Ecto neural progenitor cell (in vitro differentiated cells): ENCODE measurements around the gene ZNF324.
"Not testable (repeated sequence)": the region's sequence is repeated elsewhere in the genome, so short reads cannot be mapped to it uniquely, and the experiment has no call there.

Source experiments
- DNase-seq: peaks from one replicate; pipeline ENCODE4 v3.0.0-alpha.2; 2018; ENCODE audit warnings: low spot score

ZNF324 gene

DNA sequence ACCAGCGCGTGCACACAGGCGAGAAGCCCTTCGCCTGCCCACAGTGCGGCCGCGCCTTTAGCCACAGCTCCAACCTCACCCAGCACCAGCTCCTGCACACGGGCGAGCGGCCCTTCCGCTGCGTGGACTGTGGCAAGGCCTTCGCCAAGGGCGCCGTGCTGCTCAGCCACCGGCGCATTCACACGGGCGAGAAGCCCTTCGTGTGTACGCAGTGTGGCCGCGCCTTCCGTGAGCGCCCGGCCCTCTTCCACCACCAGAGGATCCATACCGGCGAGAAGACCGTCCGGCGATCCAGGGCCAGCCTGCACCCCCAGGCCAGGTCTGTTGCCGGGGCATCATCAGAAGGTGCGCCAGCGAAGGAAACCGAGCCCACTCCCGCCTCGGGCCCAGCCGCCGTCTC, 4.9 kb downstream of the ZNF324 start:
- DNase-seq: no peak

GRCh38 chr19:58473775-58474174, 6.9 kb downstream of the ZNF324 start:
- no peak for DNase-seq

DNA sequence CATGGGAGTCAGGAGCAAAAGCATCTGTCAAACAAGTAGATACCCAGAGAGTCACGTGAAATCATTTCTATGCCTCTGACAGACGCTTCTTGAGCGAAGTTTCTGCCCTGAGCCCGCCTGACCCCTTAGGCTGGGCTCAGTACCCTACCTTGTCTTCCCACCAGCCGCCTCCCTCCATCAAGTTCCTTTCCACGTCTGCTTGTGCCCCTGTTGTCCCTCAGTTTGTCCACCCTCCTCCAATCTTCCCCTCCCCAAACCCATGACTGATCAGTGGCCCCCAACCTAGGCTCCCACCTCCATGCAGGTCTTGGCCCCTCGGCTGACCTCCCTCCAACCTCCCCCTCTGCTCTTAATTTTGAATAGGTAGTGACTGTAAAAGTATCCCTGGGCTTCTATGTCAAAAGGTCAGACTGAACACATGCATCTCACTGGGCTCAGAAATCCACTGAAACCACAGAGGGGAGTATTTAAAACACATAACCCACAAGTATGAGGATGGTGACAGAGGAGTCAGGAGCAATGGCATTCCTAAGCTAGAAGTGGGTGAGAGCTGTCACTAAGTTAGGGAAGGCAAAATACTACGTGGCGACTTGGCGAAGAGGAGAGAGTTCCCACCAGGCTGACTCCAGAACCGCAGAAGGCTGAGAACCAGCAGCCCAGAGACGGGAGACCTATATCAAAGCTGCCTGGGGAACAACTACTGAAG, 7.6 kb downstream of the ZNF324 start:
- DNase-seq: no peak

DNA sequence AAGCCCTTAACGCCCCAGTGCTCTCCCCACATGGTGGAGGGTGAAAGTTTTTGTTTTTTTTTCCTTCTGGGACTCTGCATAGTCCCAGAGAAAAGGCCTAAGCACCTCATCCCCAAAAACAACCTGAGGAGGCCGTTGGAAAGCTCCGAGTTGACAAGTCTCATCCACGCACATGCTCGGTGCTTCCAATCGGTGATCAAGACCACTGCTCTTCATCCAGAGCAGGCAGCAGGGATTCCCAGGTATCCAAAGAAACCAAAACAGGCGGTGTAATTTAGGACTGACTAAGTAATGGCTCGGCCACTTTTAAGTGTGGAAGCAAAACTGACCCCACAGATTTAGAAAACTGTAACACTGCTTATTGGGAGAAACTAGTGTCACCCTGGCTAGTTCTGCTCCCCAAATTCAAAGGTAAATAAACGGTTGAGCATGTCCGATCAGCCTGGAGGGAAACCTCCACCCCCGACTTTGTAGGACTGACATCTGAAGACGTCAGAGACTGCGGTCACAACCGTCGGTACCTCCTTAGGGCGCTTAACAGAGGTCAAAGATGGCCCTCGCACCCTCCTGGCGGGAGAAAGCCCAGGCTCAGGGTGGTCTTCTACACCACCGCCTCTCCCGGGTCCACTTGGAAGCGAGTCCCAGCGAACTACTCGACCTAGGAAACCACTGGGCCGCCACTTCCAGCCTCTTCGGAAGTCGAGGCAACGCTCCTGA, 8.3 kb downstream of the ZNF324 start:
- no peak for DNase-seq

- peak; percentile 97 for DNase-seq
These were observed 9.0 kb downstream of the ZNF324 start, which contains the start of gene ZNF446 for GRCh38 chr19:58475714-58476497. Gene ZNF446, plus strand, starts transcription at chr19:58476352. Its CDS starts 867 bp downstream, at chr19:58477219.

- no peak for DNase-seq
These were observed 9.7 kb downstream of the ZNF324 start for GRCh38 chr19:58476498-58477015.

- DNase-seq: no peak
These were observed 10.2 kb downstream of the ZNF324 start for GRCh38 chr19:58477130-58477529.

- no peak for DNase-seq
These were observed 11.0 kb downstream of the ZNF324 start for GRCh38 chr19:58477871-58478270.

GRCh38 chr19:58479303-58479702, 12.4 kb downstream of the ZNF324 start:
- DNase-seq: no peak

- no peak for DNase-seq
These were observed 13.0 kb downstream of the ZNF324 start for GRCh38 chr19:58479736-58480480.

DNA sequence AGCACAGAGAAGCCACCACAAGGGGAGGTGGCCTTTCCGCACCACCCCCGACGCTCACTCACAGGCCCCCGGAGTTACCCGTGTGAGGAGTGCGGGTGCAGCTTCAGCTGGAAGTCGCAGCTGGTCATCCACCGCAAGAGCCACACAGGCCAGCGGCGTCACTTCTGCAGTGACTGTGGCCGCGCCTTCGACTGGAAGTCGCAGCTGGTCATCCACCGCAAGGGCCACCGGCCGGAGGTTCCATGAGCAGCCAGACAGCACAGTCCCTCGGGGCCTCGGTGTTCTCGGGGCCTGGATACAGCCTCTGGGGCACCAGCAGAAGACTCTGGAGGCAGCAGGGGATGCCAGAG, 13.6 kb downstream of the ZNF324 start:
- no peak for DNase-seq

GRCh38 chr19:58480831-58481230, 14.0 kb downstream of the ZNF324 start:
- DNase-seq: no peak

- DNase-seq: no peak
These were observed 15.5 kb downstream of the ZNF324 start for GRCh38 chr19:58482372-58482771.

DNA sequence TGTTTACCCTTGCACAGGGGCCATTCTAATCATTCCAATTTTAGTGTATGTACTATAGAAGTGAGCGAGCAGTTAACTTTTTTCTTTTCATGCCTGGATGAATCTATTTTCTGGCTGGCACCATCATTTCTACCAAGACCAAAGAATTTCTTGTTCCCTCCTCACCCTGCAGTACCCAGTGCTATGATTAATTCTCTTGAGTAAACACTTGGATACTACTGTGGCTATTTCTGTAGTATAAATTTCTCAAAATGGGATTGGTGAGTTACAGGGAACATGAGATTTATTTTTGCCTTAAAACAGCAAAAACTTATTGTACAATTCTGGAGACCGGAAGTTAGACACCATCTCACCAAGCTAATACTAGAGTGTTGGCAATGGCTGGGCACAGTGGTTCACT, 16.9 kb downstream of the ZNF324 start:
- DNase-seq: no peak

DNA sequence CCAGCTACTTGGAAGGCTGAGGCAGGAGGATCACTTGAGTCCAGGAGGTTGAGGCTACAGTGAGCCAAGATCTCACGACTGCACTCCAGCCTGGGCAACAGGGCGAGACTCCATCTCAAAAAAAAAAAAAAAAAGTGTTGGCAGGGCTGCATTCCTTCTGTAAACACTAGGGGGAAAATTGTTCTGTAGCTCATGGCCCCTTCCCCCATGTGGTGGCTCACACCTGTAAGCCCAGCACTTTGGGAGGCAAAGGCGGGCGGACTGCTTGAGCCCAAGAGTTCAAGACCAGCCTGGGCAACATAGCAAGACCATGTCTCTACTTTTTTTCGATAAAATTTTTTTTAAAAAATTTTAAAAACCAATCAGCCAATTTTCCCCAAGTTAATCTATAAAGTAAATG, 17.5 kb downstream of the ZNF324 start:
- DNase-seq: not testable (repeated sequence)

- no peak for DNase-seq
These were observed 24.5 kb downstream of the ZNF324 start for GRCh38 chr19:58491393-58491792.

- no peak for DNase-seq
These were observed 25.4 kb downstream of the ZNF324 start for GRCh38 chr19:58492265-58492664.

GRCh38 chr19:58497634-58498170, 30.8 kb downstream of the ZNF324 start:
- DNase-seq: peak; percentile 39

GRCh38 chr19:58498316-58499020, 31.6 kb downstream of the ZNF324 start:
- DNase-seq: peak; percentile 44

DNA sequence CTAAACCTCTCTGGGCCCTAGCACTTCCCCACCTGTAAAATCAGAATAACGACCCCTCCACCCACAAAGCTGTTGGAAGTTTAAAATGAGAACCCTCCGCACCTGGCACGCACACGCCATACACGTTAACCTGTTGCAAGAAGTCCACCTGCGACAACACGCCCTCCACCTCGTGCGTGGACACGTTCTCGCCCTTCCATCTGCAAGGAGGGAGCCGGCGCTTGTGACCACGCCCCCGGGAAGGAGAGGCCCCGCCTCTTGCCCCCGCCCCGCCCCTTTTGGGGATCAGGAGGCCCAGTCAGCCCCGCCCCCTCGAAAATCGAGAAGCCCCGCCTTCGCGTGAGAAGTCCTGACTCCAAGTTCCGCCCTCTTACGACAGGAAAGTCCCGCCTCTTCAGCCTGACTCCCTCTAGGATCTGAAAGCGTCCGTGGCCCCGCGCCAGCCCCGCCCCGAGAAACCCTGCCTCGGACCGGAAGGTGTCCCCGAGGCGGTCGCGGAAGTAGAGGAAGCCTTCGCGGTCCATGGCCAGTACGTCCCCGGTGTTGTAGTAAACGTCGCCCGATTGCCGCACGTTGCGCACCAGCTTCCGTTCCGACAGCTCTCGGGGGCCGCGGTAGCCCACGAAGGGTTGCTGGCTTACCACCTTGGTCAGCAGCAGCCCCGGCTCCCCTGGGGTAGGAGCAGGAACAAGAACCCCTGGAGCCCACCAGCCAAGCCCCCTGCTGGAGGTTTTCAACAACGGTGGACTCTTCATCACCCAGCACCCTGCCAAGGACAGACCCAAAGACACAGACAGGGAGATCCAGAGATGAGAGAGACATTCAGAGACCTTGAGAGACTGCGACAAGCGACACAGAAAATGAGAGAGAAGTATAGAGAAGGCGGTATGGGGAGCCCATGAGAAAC, 32.4 kb downstream of the ZNF324 start:
- DNase-seq: peak; percentile 99
